Neural progenitor cell (in vitro differentiated cells): Measurements from ENCODE around the gene EFTUD2. TPM values are rescaled to one million over a fixed set of nuclear protein-coding genes. Genes with fewer than 3 reads are reported as not detected.

Source experiments
- DNase-seq: peaks from one replicate; pipeline ENCODE4 v3.0.0-alpha.2; 2016; ENCODE audit warnings: low spot score
- H2AFZ ChIP-seq: fragments of 200-600 bp; sonication (generic); replicated peaks from 2 replicates; pipeline ENCODE4 v1.6.1; 2016; ENCODE audit warnings: antibody characterized with exemption
- H3F3A ChIP-seq: fragments of 200-600 bp; sonication (generic); 2 replicates; pipeline ENCODE4 v1.6.1; 2016; ENCODE audit warnings: antibody characterized with exemption, low read depth
- H3K27ac ChIP-seq: fragments of 200-600 bp; sonication (generic); 2 replicates; pipeline ENCODE4 v1.5.1; 2016; ENCODE audit warnings: mild to moderate bottlenecking
- H3K27me3 ChIP-seq: fragments of 200-600 bp; sonication (generic); 2 replicates; pipeline ENCODE4 v1.6.1; 2016; ENCODE audit warnings: mild to moderate bottlenecking, moderate library complexity
- H3K36me3 ChIP-seq: fragments of 200-600 bp; sonication (generic); 2 replicates; pipeline ENCODE4 v1.5.1; 2016
- H3K4me1 ChIP-seq: fragments of 200-600 bp; sonication (generic); 2 replicates; pipeline ENCODE4 v1.6.1; 2016; ENCODE audit warnings: mixed run types
- H3K4me2 ChIP-seq: fragments of 200-600 bp; sonication (generic); 2 replicates; pipeline ENCODE4 v1.6.1; 2016
- H3K4me3 ChIP-seq: fragments of 200-600 bp; sonication (generic); 2 replicates; pipeline ENCODE4 v1.5.1; 2016
- H3K79me2 ChIP-seq: fragments of 200-600 bp; sonication (generic); 2 replicates; pipeline ENCODE4 v1.6.1; 2016; ENCODE audit warnings: low read depth
- H3K9ac ChIP-seq: fragments of 200-600 bp; sonication (generic); 2 replicates; pipeline ENCODE4 v1.6.1; 2016
- H3K9me3 ChIP-seq: fragments of 200-600 bp; sonication (generic); 2 replicates; pipeline ENCODE4 v1.5.1; 2016; ENCODE audit warnings: low read depth
- H4K20me1 ChIP-seq: fragments of 200-600 bp; sonication (generic); 2 replicates; pipeline ENCODE4 v1.6.1; 2016; ENCODE audit warnings: low read depth
- H3K27ac Mint-ChIP-seq: 3 replicates; pipeline ENCODE4 v1.8.0; 2021; ENCODE audit warnings: mixed read lengths
- H3K27me3 Mint-ChIP-seq: 2 replicates; pipeline ENCODE4 v1.8.0; 2022; ENCODE audit warnings: low read depth, mild to moderate bottlenecking, inconsistent platforms, moderate library complexity, mixed read lengths; ENCODE audit not compliant: insufficient read depth
- H3K36me3 Mint-ChIP-seq: 3 replicates; pipeline ENCODE4 v1.8.0; 2021; ENCODE audit warnings: mixed read lengths
- H3K4me1 Mint-ChIP-seq: 3 replicates; pipeline ENCODE4 v1.8.0; 2021; ENCODE audit warnings: mixed read lengths
- H3K4me3 Mint-ChIP-seq: 3 replicates; pipeline ENCODE4 v1.8.0; 2021; ENCODE audit warnings: mild to moderate bottlenecking, moderate library complexity, mixed read lengths
- H3K9me3 Mint-ChIP-seq: 3 replicates; pipeline ENCODE4 v1.8.0; 2020; ENCODE audit warnings: mixed read lengths
- CTCF ChIP-seq: fragments of 200-600 bp; sonication (generic); IDR thresholded peaks from 2 replicates; pipeline ENCODE4 v1.5.1; 2017; ENCODE audit warnings: antibody characterized with exemption, mild to moderate bottlenecking
- EZH2 ChIP-seq: fragments of 200-600 bp; sonication (generic); IDR thresholded peaks from 2 replicates; pipeline ENCODE4 v1.6.1; 2017; ENCODE audit warnings: antibody characterized with exemption, mild to moderate bottlenecking, moderate library complexity
- EZH2phosphoT487 ChIP-seq: fragments of 200-600 bp; sonication (generic); IDR thresholded peaks from 2 replicates; pipeline ENCODE4 v1.6.1; 2017; ENCODE audit warnings: antibody characterized with exemption
- total RNA-seq: library from RNA; depleted of rRNA; stranded (reverse); fragments of >200 nt; gene quantifications from 2 replicates; pipeline ENCODE4 v1.2.3, GENCODE V29; 2015; ENCODE audit warnings: low replicate concordance

Gene EFTUD2
- total RNA-seq, 1 donor from 2014 or later: 185 TPM

DNA sequence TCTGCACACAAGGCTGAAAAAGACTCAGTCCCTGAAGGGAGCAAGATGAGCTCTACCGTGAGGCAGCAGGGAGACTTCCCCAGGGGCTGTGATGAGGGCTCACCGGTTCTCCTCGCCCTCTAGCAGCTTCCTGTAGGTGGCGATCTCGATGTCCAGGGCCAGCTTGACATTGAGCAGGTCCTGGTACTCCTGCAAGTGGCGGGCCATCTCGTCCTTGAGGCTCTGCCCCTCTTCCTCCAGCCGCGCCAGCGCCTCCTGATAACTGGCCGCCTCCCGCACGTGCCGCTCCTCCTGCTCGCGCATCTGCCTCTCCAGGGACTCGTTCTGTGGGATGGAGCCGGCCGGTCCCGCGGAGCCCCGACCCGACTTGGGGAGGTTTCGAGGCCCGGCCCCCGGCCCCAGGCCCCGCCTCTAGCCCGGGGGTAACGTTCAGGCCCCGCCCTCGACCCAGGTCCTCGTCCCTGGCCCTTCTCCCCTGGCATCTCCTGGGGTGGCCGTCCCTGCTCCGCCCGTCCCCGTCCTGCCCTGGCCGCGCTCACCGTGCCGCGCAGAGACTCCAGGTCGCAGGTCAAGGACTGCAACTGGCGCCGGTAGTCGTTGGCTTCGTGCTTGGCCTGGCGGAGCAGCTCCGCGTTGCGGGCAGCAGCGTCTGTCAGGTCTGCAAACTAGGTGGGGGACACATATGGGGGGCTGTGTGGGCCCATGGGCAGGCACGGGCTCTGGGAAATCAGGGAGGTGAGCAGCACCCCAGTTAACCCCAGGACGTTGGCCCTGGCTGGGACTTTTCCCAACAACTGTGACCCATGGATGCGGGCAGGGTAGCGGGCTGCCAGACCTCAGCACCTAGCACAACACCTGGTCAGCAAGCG lies 12.1 kb upstream of the EFTUD2 start:
- Mint-ChIP-seq H3K27ac (no peak overlapping the region), H3K9me3 (no peaks in the 10 kb centered on the region), H3K4me1 (peaks cover 22% of the 10 kb centered on the region), H3K27me3 (peaks cover 20% of the 10 kb centered on the region), H3K36me3 (no peaks in the 10 kb centered on the region), H3K4me3 (peak overlapping the region; percentile 52)
- H3K36me3 ChIP-seq: no peaks in the 10 kb centered on the region
- no peaks in the 10 kb centered on the region for H3K79me2 ChIP-seq
- H3K4me1 ChIP-seq: peaks cover 4% of the 10 kb centered on the region
- DNase-seq: peak; percentile 84
- peaks cover 45% of the 10 kb centered on the region for H3K27me3 ChIP-seq
- no peaks in the 10 kb centered on the region for H3K9me3 ChIP-seq
- H3K9ac ChIP-seq: no peak overlapping the region
- no peaks in the 10 kb centered on the region for H4K20me1 ChIP-seq
- no peaks in the 10 kb centered on the region for H3F3A ChIP-seq
- no peak overlapping the region for H3K27ac ChIP-seq
- H2AFZ ChIP-seq: peak overlapping the region; percentile 66
- TF ChIP-seq EZH2 (peak; percentile 74), CTCF (peak; percentile 60), EZH2phosphoT487 (peak; percentile 30)
- H3K4me2 ChIP-seq: peak overlapping the region; percentile 78
- peak overlapping the region; percentile 43 for H3K4me3 ChIP-seq

- no peaks in the 10 kb centered on the region for H3K9me3 Mint-ChIP-seq
- Histone ChIP-seq H2AFZ (no peak overlapping the region), H3K9ac (no peak overlapping the region), H3K27me3 (peaks cover 45% of the 10 kb centered on the region), H3K4me1 (no peaks in the 10 kb centered on the region), H3K79me2 (no peaks in the 10 kb centered on the region), H3K9me3 (no peaks in the 10 kb centered on the region), H4K20me1 (no peaks in the 10 kb centered on the region), H3K4me2 (peak overlapping the region; percentile 78), H3K4me3 (peak overlapping the region; percentile 43), H3F3A (no peaks in the 10 kb centered on the region), H3K27ac (no peak overlapping the region), H3K36me3 (no peaks in the 10 kb centered on the region)
- no peaks in the 10 kb centered on the region for H3K36me3 Mint-ChIP-seq
- TF ChIP-seq EZH2 (no peak), EZH2phosphoT487 (no peak), CTCF (no peak)
- peaks cover 20% of the 10 kb centered on the region for H3K27me3 Mint-ChIP-seq
- H3K4me1 Mint-ChIP-seq: peaks cover 22% of the 10 kb centered on the region
- no peak for DNase-seq
- no peak overlapping the region for H3K27ac Mint-ChIP-seq
- H3K4me3 Mint-ChIP-seq: peak overlapping the region; percentile 52
Measured at GRCh38 chr17:44910231-44911106, 11.2 kb upstream of the EFTUD2 start.

DNA sequence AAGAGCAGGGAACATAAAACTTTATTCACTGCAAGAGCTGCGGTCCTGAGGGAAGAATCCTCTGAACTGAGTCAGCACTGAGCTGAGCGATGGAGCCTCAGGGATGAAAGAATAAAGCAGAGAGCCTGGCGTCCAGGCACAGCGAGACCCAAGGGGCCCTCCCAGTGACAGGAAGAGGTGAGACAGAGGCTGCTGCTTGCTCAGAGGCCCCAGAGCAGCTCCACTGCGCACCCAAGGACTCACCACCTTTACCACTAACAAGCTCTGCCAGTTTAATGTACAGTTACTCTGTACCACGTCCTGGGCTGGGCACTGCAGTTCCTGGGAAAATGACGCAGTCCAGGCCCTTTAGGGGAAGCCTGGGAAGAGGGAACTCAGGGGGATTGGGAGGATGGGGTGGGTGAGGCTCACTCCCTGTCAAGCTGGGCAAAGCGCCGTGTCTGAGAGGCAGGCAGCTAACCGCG lies 10.5 kb upstream of the EFTUD2 start:
- Histone ChIP-seq H3K4me1 (no peaks in the 10 kb centered on the region), H3K79me2 (no peaks in the 10 kb centered on the region), H3K4me3 (no peak overlapping the region), H2AFZ (no peak overlapping the region), H3K9ac (no peak overlapping the region), H3K9me3 (no peaks in the 10 kb centered on the region), H3K27ac (no peak overlapping the region), H3K36me3 (no peaks in the 10 kb centered on the region), H3F3A (no peaks in the 10 kb centered on the region), H4K20me1 (no peaks in the 10 kb centered on the region), H3K27me3 (peaks cover 42% of the 10 kb centered on the region), H3K4me2 (no peak overlapping the region)
- Mint-ChIP-seq H3K4me3 (no peak overlapping the region), H3K27me3 (peaks cover 20% of the 10 kb centered on the region), H3K36me3 (no peaks in the 10 kb centered on the region), H3K4me1 (peaks cover 25% of the 10 kb centered on the region), H3K27ac (peak overlapping the region; percentile 69), H3K9me3 (no peaks in the 10 kb centered on the region)
- TF ChIP-seq CTCF (no peak), EZH2 (no peak), EZH2phosphoT487 (no peak)
- no peak for DNase-seq
